Activated T-helper 17 cell treated with anti-CD3 and anti-CD28 coated beads, Interleukin-2, amount 50 U/mL, for 72 hours (primary cell): ENCODE data around the gene ZNF821. TPM values are rescaled to one million over a fixed set of nuclear protein-coding genes. Genes with fewer than 3 reads are reported as not detected.
"Not testable (repeated sequence)": the region's sequence is repeated elsewhere in the genome, so short reads cannot be mapped to it uniquely, and the experiment has no call there.

Experiments used
- ATAC-seq: fragments of 150-1000 bp; cut with Tn5 transposase; replicated peaks from 2 replicates; pipeline ENCODE4 v1.10.0; 2021; ENCODE audit warnings: mild to moderate bottlenecking, moderate library complexity
- H3K27ac Mint-ChIP-seq: one replicate; pipeline ENCODE4 v1.8.0; 2022; ENCODE audit warnings: mixed read lengths
- H3K27me3 Mint-ChIP-seq: one replicate; pipeline ENCODE4 v1.8.0; 2022; ENCODE audit warnings: mixed read lengths
- H3K36me3 Mint-ChIP-seq: one replicate; pipeline ENCODE4 v1.8.0; 2022; ENCODE audit warnings: low read depth, mild to moderate bottlenecking, mixed read lengths
- H3K4me1 Mint-ChIP-seq: one replicate; pipeline ENCODE4 v1.8.0; 2022; ENCODE audit warnings: mixed read lengths
- H3K4me3 Mint-ChIP-seq: one replicate; pipeline ENCODE4 v1.8.0; 2022; ENCODE audit warnings: mild to moderate bottlenecking, mixed read lengths
- H3K9me3 Mint-ChIP-seq: one replicate; pipeline ENCODE4 v1.8.0; 2022; ENCODE audit warnings: mixed read lengths
- total RNA-seq, 2 donors: library from RNA; stranded (reverse); gene quantifications; one replicate each; pipeline ENCODE4 v1.2.3, GENCODE V29; 2022

ZNF821 gene
- total RNA-seq, 2 donors from 2014 or later = 6.3 to 12.2 TPM

- Mint-ChIP-seq H3K4me1 (peaks cover 7% of the 10 kb centered on the region), H3K27ac (no peak overlapping the region), H3K4me3 (no peak overlapping the region), H3K9me3 (no peaks in the 10 kb centered on the region), H3K27me3 (no peaks in the 10 kb centered on the region), H3K36me3 (no peaks in the 10 kb centered on the region)
- ATAC-seq = no peak
Observed at GRCh38 chr16:71834291-71834690, 49.7 kb downstream of the ZNF821 start.

- ATAC-seq, H3K4me3 Mint-ChIP-seq, H3K9me3 Mint-ChIP-seq, H3K27me3 Mint-ChIP-seq, H3K36me3 Mint-ChIP-seq, H3K4me1 Mint-ChIP-seq, H3K27ac Mint-ChIP-seq: not testable (repeated sequence)
Observed at GRCh38 chr16:71832112-71832511, 51.9 kb downstream of the ZNF821 start.

GRCh38 chr16:71831698-71832097 lies 52.3 kb downstream of the ZNF821 start:
- H3K9me3 Mint-ChIP-seq, H3K27me3 Mint-ChIP-seq, H3K36me3 Mint-ChIP-seq, H3K4me3 Mint-ChIP-seq, H3K4me1 Mint-ChIP-seq, ATAC-seq, H3K27ac Mint-ChIP-seq: not testable (repeated sequence)

- H3K4me3 Mint-ChIP-seq = no peak overlapping the region
- no peaks in the 10 kb centered on the region for H3K36me3 Mint-ChIP-seq
- H3K27me3 Mint-ChIP-seq = no peaks in the 10 kb centered on the region
- H3K9me3 Mint-ChIP-seq = no peaks in the 10 kb centered on the region
- ATAC-seq = peak; percentile 62
- H3K27ac Mint-ChIP-seq = no peak overlapping the region
- H3K4me1 Mint-ChIP-seq = peaks cover 7% of the 10 kb centered on the region
Observed at GRCh38 chr16:71830359-71830758, 53.6 kb downstream of the ZNF821 start.

- Mint-ChIP-seq H3K4me1 (no peaks in the 10 kb centered on the region), H3K9me3 (no peaks in the 10 kb centered on the region), H3K27ac (peak overlapping the region; percentile 5), H3K36me3 (peaks cover 10% of the 10 kb centered on the region), H3K4me3 (no peak overlapping the region), H3K27me3 (no peaks in the 10 kb centered on the region)
- ATAC-seq = no peak
Observed at GRCh38 chr16:71826533-71827017, 57.4 kb downstream of the ZNF821 start.

GRCh38 chr16:71817155-71817500 lies 66.9 kb downstream of the ZNF821 start:
- not testable (repeated sequence) for H3K27me3 Mint-ChIP-seq, ATAC-seq
- H3K27ac Mint-ChIP-seq = peak overlapping the region; percentile 91

GRCh38 chr16:71811261-71811803 lies 72.7 kb downstream of the ZNF821 start:
- no peaks in the 10 kb centered on the region for H3K9me3 Mint-ChIP-seq
- peak overlapping the region; percentile 3 for H3K27ac Mint-ChIP-seq
- peaks cover 4% of the 10 kb centered on the region for H3K4me1 Mint-ChIP-seq
- ATAC-seq = no peak
- H3K4me3 Mint-ChIP-seq = peak overlapping the region; percentile 26
- peaks cover 32% of the 10 kb centered on the region for H3K36me3 Mint-ChIP-seq
- no peaks in the 10 kb centered on the region for H3K27me3 Mint-ChIP-seq

More at GRCh38 chr16:71817155-71817500, 66.9 kb downstream of the ZNF821 start:
- H3K4me3 Mint-ChIP-seq = peak overlapping the region; percentile 92
- not testable (repeated sequence) for H3K36me3 Mint-ChIP-seq, H3K4me1 Mint-ChIP-seq, H3K9me3 Mint-ChIP-seq

GRCh38 chr16:71810155-71810530 lies 73.8 kb downstream of the ZNF821 start:
- H3K27me3 Mint-ChIP-seq, ATAC-seq, H3K4me1 Mint-ChIP-seq, H3K9me3 Mint-ChIP-seq: not testable (repeated sequence)
- Mint-ChIP-seq H3K27ac (peak overlapping the region; percentile 95), H3K4me3 (peak overlapping the region; percentile 95), H3K36me3 (peaks cover 40% of the 10 kb centered on the region)

Other genes starting within 250 kb of the ZNF821 start
- gene PHLPP2, start 159.5 kb downstream of the ZNF821 start, total RNA-seq = 1 to 10 TPM; 8.7 to 9.4 TPM
- 10 to 100 TPM; 81.7 to 88.7 TPM for gene AP1G1, start 75.3 kb downstream of the ZNF821 start, total RNA-seq
- gene ATXN1L, start 38.2 kb downstream of the ZNF821 start, total RNA-seq = 10 to 100 TPM; 18.2 to 27.3 TPM
- gene IST1, start 11.3 kb upstream of the ZNF821 start, total RNA-seq = 100 to 1,000 TPM; 159 to 217 TPM
- gene PKD1L3, start 116.2 kb upstream of the ZNF821 start, total RNA-seq = under 1 TPM; 0.05 to 0.09 TPM
- 10 to 100 TPM; 14.9 to 22.1 TPM for gene DHODH, start 124.6 kb upstream of the ZNF821 start, total RNA-seq
- gene HP, start 170.3 kb upstream of the ZNF821 start, total RNA-seq = not detected
- not detected for gene HPR, start 179.0 kb upstream of the ZNF821 start, total RNA-seq
- 10 to 100 TPM; 17.9 to 18.9 TPM for gene TXNL4B, start 209.4 kb upstream of the ZNF821 start, total RNA-seq
- 10 to 100 TPM; 96.7 to 99.2 TPM for gene DHX38, start 209.7 kb upstream of the ZNF821 start, total RNA-seq